K562 (cell line): ENCODE results near the gene WDR20. TPM values are rescaled to one million over a fixed set of nuclear protein-coding genes. Genes with fewer than 3 reads are reported as not detected.

Experiments
- ATAC-seq: fragments of 200-7000 bp; cut with Tn5 transposase; 3 replicates; pipeline ENCODE4 v1.9.1; 2020; ENCODE audit warnings: moderate library complexity
- BruUV-seq: library from RNA; stranded (reverse); fragments of 400-500 nt; replicated peaks from 2 replicates; lab custom pipeline; 2021; lab: Mats Ljungman, UMichigan
- CTCF ChIA-PET: fragments of 300-600 bp; formaldehyde crosslinking; extraction: SDS; loops from one replicate; lab custom pipeline; 2021; ENCODE audit warnings: low intra/inter-chr PET ratio; lab: Yijun Ruan, JAX
- POLR2A ChIA-PET: fragments of 300-600, 350-650 bp; sonication (Branson Sonifier 250); formaldehyde crosslinking; extraction: SDS; loops from one replicate; lab custom pipeline; 2021; ENCODE audit warnings: antibody characterized with exemption, inconsistent platforms; lab: Yijun Ruan, JAX
- DNase-seq, 4 experiments: peaks; one replicate each; pipeline versions ENCODE4 v3.0.0 to v3.0.0-alpha.2; 2011 to 2018; ENCODE audit warnings: low spot score in 3 of 4, mixed read lengths in 3 of 4; ENCODE audit errors: extremely low read depth in 1 of 4
- FAIRE-seq: peaks from 2 replicates; lab custom pipeline; 2011; peaks lifted over from hg19 to GRCh38; lab: Jason Lieb, UNC
- H2AFZ ChIP-seq: 2 replicates; pipeline ENCODE4 v1.6.0; 2011; ENCODE audit warnings: low read depth, low read length, control low read depth, inconsistent platforms
- H3K27ac ChIP-seq: fragments of 200-600 bp; 3 replicates; pipeline ENCODE4 v1.8.0; 2011; ENCODE audit warnings: low read depth, mild to moderate bottlenecking, control low read depth, inconsistent platforms, low read length, moderate library complexity, mixed read lengths; ENCODE audit errors: extremely low read depth
- H3K27me3 ChIP-seq, 2 experiments: fragments of 300-600 bp in 1 of 2; 2 replicates in 1 of 2; 3 replicates in 1 of 2; pipeline versions ENCODE4 v1.6.0 to v1.8.0; 2011; ENCODE audit warnings: inconsistent platforms in 2 of 2, low read length in 2 of 2, mild to moderate bottlenecking in 1 of 2, mixed read lengths in 1 of 2, moderate library complexity in 1 of 2; ENCODE audit not compliant: control insufficient read depth in 2 of 2, insufficient read depth in 2 of 2
- H3K36me3 ChIP-seq: fragments of 300-600 bp; 3 replicates; pipeline ENCODE4 v1.8.0; 2011; ENCODE audit warnings: mild to moderate bottlenecking, low read length, inconsistent platforms; ENCODE audit not compliant: control insufficient read depth, insufficient read depth
- H3K4me1 ChIP-seq, 2 experiments: fragments of 200-600 bp in 1 of 2; replicated peaks in 1 of 2; 2 replicates in 1 of 2; 3 replicates in 1 of 2; pipeline versions ENCODE4 v1.5.1 to v1.8.0; 2011; ENCODE audit warnings: inconsistent platforms in 2 of 2, low read length in 2 of 2, mild to moderate bottlenecking in 1 of 2, mixed read lengths in 1 of 2, moderate library complexity in 1 of 2; ENCODE audit not compliant: control insufficient read depth in 2 of 2, insufficient read depth in 2 of 2
- H3K4me2 ChIP-seq: 2 replicates; pipeline ENCODE4 v1.6.1; 2011; ENCODE audit warnings: low read length, control low read depth, inconsistent platforms, mixed read lengths; ENCODE audit not compliant: insufficient read depth
- H3K4me3 ChIP-seq: fragments of 200-600 bp; sonication (generic), shearing (Covaris generic); 2 replicates; pipeline ENCODE4 v1.5.1; 2016; ENCODE audit warnings: control low read depth, inconsistent platforms
- H3K79me2 ChIP-seq: fragments of 200-600 bp; 3 replicates; pipeline ENCODE4 v1.8.0; 2011; ENCODE audit warnings: low read length, inconsistent platforms; ENCODE audit not compliant: control insufficient read depth, insufficient read depth
- H3K9ac ChIP-seq, 2 experiments: 2 replicates each; pipeline versions ENCODE4 v1.6.0 to v1.6.1; 2011; ENCODE audit warnings: low read depth in 2 of 2, low read length in 2 of 2, control low read depth in 1 of 2, inconsistent platforms in 1 of 2, mild to moderate bottlenecking in 1 of 2, mixed read lengths in 1 of 2; ENCODE audit not compliant: insufficient read depth in 1 of 2
- H3K9me1 ChIP-seq: one replicate; pipeline ENCODE4 v1.6.0; 2011; ENCODE audit warnings: inconsistent platforms, mild to moderate bottlenecking, low read length, moderate library complexity; ENCODE audit not compliant: control insufficient read depth, insufficient read depth
- H3K9me3 ChIP-seq: replicated peaks from 2 replicates; pipeline ENCODE4 v1.5.1; 2011; ENCODE audit warnings: low read depth, low read length, inconsistent platforms; ENCODE audit not compliant: control insufficient read depth, insufficient read depth
- H4K20me1 ChIP-seq: replicated peaks from 2 replicates; pipeline ENCODE4 v1.6.1; 2011; ENCODE audit warnings: low read length, inconsistent platforms, mixed read lengths; ENCODE audit not compliant: control insufficient read depth, insufficient read depth
- CTCF ChIP-seq, 3 experiments: IDR thresholded peaks in 2 of 3; conservative IDR thresholded peaks in 1 of 3; 2 replicates each; pipeline ENCODE4 v1.5.1; 2011 to 2012; ENCODE audit warnings: low read length in 3 of 3, mild to moderate bottlenecking in 3 of 3, control low read depth in 2 of 3, improper control_type of control experiment in 1 of 3, inconsistent platforms in 1 of 3, low read depth in 1 of 3, mixed read lengths in 1 of 3, moderate library complexity in 1 of 3; ENCODE audit not compliant: insufficient read depth in 2 of 3
- ZNF124 ChIP-seq: sonication (generic); formaldehyde crosslinking; IDR thresholded peaks from 2 replicates; pipeline ENCODE4 v1.8.1; 2022; ENCODE audit warnings: missing genetic modification reagents
- ZNF76 ChIP-seq: fragments of 250-450 bp; sonication (Bioruptor Pico); IDR thresholded peaks from 2 replicates; pipeline ENCODE4 v1.4.0; 2020; ENCODE audit warnings: mild to moderate bottlenecking, moderate library complexity, borderline replicate concordance
- ZNF764 ChIP-seq: fragments of 250-450 bp; sonication (Bioruptor Pico); IDR thresholded peaks from 2 replicates; pipeline ENCODE4 v1.4.0; 2020; ENCODE audit warnings: low read depth, mild to moderate bottlenecking, moderate library complexity
- WGBS: fragments of 100-300 bp; shearing (Covaris generic); methylation state at CpG from one replicate; pipeline ENCODE4 v1.1.6; 2016; ENCODE audit warnings: low coverage, mixed read lengths; ENCODE audit not compliant: insufficient coverage; ENCODE audit errors: missing lambda C conversion rate; 5-methylcytosine and 5-hydroxymethylcytosine counted together
- in situ Hi-C: fragments of 300-500 bp; cut with MboI; formaldehyde crosslinking; loops from 4 replicates; pipeline ENCODE4 v1.15.0; 2018; ENCODE audit warnings: inconsistent platforms, mixed read lengths
- intact Hi-C: fragments of 100-400 bp; cut with micrococcal nuclease; formaldehyde crosslinking; loops from 2 replicates; pipeline ENCODE4 v1.14.2; 2022
- polyA plus RNA-seq, 8 experiments: library from polyadenylated mRNA; depleted of rRNA in 4 of 8; stranded (reverse) in 5 of 8; unstranded in 3 of 8; fragments of >200 nt; fragmentation: Nextera tagmentation in 2 of 8; fragmentation: Illumina TruSeq in 1 of 8; extraction: Ambion mirVana in 2 of 8; extraction: Trizol in 1 of 8; gene quantifications; 2 replicates each; pipeline versions ENCODE4 v1.2.1 to v1.2.3, GENCODE V29; 2011 to 2014; ENCODE audit warnings: inconsistent platforms in 1 of 8, missing spikeins in 1 of 8
- total RNA-seq, 7 experiments: library from RNA; depleted of rRNA in 6 of 7; stranded (reverse); fragments of >200 nt in 6 of 7; fragmentation: Illumina TruSeq in 2 of 7; extraction: Trizol in 2 of 7; gene quantifications; 2 replicates each; pipeline versions ENCODE4 v1.2.1 to v1.2.3, GENCODE V29; 2011 to 2021; ENCODE audit warnings: low replicate concordance in 1 of 7
- TF ChIP-seq, protein P1 (sequence below): fragments of 450-650 bp; IDR thresholded peaks from 2 replicates; pipeline ENCODE4 v1.6.1; 2016

WDR20 gene
- total and polyA plus RNA-seq, 9 of the 15 experiments (the other 6 are each of a cell fraction or from before 2014, with no cell fraction given), result 7.0 to 15.3 (median 11.8) TPM

DNA sequence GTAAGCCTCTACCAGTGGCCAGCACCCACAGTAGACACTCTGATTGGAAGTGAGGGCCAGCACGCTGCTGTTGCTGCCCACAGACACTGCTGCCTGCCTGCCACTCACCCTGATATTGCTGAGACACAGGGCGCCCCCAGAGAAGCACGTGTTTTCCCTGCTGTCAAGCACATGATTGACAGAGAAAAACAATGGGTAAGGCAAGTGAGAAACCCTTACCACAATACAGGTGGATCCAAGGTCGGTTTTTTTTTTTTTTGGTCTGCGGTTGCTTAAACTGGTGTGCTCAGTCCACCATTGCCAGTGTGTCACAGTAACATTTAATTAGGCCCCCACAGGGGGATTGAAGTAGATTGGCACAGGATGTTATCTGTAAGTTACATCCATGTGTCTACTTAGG lies 65.9 kb downstream of the WDR20 start:
- H3K4me3 ChIP-seq, result no peak overlapping the region
- BruUV-seq, result no TSS peak
- in situ Hi-C loops, result no loop called here
- H3K9ac ChIP-seq, result no peak overlapping the region
- H3K4me1 ChIP-seq, result no peaks in the 10 kb centered on the region; a peak in 1 of 5 replicates
- no peak for DNase-seq
- H2AFZ ChIP-seq, result no peak overlapping the region
- FAIRE-seq, result no peak
- no peaks in the 10 kb centered on the region for H3K27me3 ChIP-seq
- no peak for TF ChIP-seq ZNF124 (CRISPR knock-in tag)
- TF ChIP-seq, protein P1, sequence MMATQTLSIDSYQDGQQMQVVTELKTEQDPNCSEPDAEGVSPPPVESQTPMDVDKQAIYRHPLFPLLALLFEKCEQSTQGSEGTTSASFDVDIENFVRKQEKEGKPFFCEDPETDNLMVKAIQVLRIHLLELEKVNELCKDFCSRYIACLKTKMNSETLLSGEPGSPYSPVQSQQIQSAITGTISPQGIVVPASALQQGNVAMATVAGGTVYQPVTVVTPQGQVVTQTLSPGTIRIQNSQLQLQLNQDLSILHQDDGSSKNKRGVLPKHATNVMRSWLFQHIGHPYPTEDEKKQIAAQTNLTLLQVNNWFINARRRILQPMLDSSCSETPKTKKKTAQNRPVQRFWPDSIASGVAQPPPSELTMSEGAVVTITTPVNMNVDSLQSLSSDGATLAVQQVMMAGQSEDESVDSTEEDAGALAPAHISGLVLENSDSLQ, result peak; percentile 34; the same call in 1 of the 2 replicates
- TF ChIP-seq, all 486 proteins: peak for 1
- Histone ChIP-seq H3K9me1 (no peaks in the 10 kb centered on the region), H4K20me1 (no peaks in the 10 kb centered on the region), H3K36me3 (peaks cover 35% of the 10 kb centered on the region), H3K79me2 (peaks cover 4% of the 10 kb centered on the region; the same call in 1 of the 3 replicates), H3K9me3 (no peaks in the 10 kb centered on the region), H3K4me2 (no peak overlapping the region), H3K27ac (no peak overlapping the region)
- CTCF ChIA-PET, result no interaction called here
- WGBS, result 66% methylated on average over 3 of the region's 5 CpGs
- POLR2A ChIA-PET, result no interaction called here
- intact Hi-C loops, result no loop called here
- no peak for ATAC-seq

- no peak overlapping the region for H2AFZ ChIP-seq
- POLR2A ChIA-PET, result interaction anchor here (0.6 to 0.9 kb wide), 3 partner anchors 8 to 1385 kb away, joined by 3 read pairs; no protein-coding TSS in a partner anchor
- H3K9me3 ChIP-seq, result no peaks in the 10 kb centered on the region
- DNase-seq, result no peak
- H3K4me2 ChIP-seq, result no peak overlapping the region
- H3K36me3 ChIP-seq, result peaks cover 44% of the 10 kb centered on the region
- no peak for ATAC-seq
- H3K9me1 ChIP-seq, result no peaks in the 10 kb centered on the region
- no peak overlapping the region for H3K27ac ChIP-seq
- H3K27me3 ChIP-seq, result no peaks in the 10 kb centered on the region
- H3K9ac ChIP-seq, result no peak overlapping the region
- BruUV-seq, result no TSS peak
- TF ChIP-seq CTCF (IDR thresholded peaks at IDR 0.05 in 2 of 3, conservative IDR thresholded peaks at IDR 0.05 in 1 of 3; ENCODE audit: insufficient read depth in 2 of 3, low read depth in 1 of 3, low read length in 3 of 3), result no peak
- TF ChIP-seq ZNF76 (CRISPR knock-in tag), result no peak
- TF ChIP-seq ZNF764, result no peak
- H3K4me1 ChIP-seq, result no peaks in the 10 kb centered on the region; a peak in 1 of 5 replicates
- H4K20me1 ChIP-seq, result 0 out of 2 replicates have a peak, but pooled peaks cover 6% of the 10 kb centered on the region
- intact Hi-C loops, result no loop called here
- peaks cover 4% of the 10 kb centered on the region; the same call in 1 of the 3 replicates for H3K79me2 ChIP-seq
- WGBS, result 83% methylated on average over 8 of the region's 8 CpGs
- no peak overlapping the region for H3K4me3 ChIP-seq
- CTCF ChIA-PET, result no interaction called here
- in situ Hi-C loops, result no loop called here
- no peak for FAIRE-seq
These were observed 67.2 kb downstream of the WDR20 start for GRCh38 chr14:102206918-102207317.
